ENCODE measurements around the gene FASN. TPM values are rescaled to one million over a fixed set of nuclear protein-coding genes. Genes with fewer than 3 reads are reported as not detected.

Gene FASN
- total RNA-seq, 4 donors from 2014 or later = 30.3 to 63.6 (median 44.8) TPM

- intact Hi-C loops (cut with DNase I) = no loop called here
- TF ChIP-seq EP300 (IDR thresholded peaks at IDR 0.05) = no peak
- TF ChIP-seq POLR2A (IDR thresholded peaks at IDR 0.05; ENCODE audit: low read depth) = no peak
- no peak for TF ChIP-seq POLR2AphosphoS5 (IDR thresholded peaks at IDR 0.05)
- TF ChIP-seq, protein P1, sequence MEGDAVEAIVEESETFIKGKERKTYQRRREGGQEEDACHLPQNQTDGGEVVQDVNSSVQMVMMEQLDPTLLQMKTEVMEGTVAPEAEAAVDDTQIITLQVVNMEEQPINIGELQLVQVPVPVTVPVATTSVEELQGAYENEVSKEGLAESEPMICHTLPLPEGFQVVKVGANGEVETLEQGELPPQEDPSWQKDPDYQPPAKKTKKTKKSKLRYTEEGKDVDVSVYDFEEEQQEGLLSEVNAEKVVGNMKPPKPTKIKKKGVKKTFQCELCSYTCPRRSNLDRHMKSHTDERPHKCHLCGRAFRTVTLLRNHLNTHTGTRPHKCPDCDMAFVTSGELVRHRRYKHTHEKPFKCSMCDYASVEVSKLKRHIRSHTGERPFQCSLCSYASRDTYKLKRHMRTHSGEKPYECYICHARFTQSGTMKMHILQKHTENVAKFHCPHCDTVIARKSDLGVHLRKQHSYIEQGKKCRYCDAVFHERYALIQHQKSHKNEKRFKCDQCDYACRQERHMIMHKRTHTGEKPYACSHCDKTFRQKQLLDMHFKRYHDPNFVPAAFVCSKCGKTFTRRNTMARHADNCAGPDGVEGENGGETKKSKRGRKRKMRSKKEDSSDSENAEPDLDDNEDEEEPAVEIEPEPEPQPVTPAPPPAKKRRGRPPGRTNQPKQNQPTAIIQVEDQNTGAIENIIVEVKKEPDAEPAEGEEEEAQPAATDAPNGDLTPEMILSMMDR (IDR thresholded peaks at IDR 0.05) = no peak
Observed at GRCh38 chr17:82060614-82061013, 37.4 kb downstream of the FASN start.

DNA sequence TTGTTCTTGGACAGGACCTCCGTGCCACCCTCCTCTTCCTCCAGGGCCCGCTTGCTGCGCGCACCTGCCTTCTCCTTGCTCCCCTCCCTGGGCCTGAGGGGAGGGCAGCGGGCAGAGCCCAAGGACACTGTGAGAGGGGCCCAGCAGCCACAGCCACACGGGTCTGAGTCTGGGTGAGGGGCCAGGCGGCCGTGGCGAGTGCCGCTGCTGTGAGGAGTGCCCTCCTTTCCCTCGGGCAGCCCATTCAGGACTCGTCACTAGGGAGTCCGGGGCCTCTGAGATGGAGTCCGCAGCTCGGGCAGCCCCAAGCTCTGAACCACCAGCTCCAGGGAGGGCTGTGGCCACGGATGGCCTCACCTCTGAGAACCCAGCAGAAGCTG is 38.0 kb downstream of the FASN start:
- 85% methylated on average over 12 of the region's 16 CpGs for WGBS
- intact Hi-C loops (cut with DNase I) = no loop called here

More at GRCh38 chr17:82060614-82061013, 37.4 kb downstream of the FASN start:
- H3K27me3 ChIP-seq = no peaks in the 10 kb centered on the region
- 93% methylated on average over 4 of the region's 14 CpGs for WGBS
- peaks cover 45 to 88% (median 85%) of the 10 kb centered on the region in 4 donors for H3K36me3 ChIP-seq
- no peak for DNase-seq (ENCODE audit: extremely low spot score)
- H3K9me3 ChIP-seq = no peaks in the 10 kb centered on the region
- H3K4me3 ChIP-seq = no peak overlapping the region
- peaks cover 15 to 25% (median 19%) of the 10 kb centered on the region in 4 donors for H3K4me1 ChIP-seq
- no peak overlapping the region for H3K27ac ChIP-seq (replicated peaks in 1 of 4)

DNA sequence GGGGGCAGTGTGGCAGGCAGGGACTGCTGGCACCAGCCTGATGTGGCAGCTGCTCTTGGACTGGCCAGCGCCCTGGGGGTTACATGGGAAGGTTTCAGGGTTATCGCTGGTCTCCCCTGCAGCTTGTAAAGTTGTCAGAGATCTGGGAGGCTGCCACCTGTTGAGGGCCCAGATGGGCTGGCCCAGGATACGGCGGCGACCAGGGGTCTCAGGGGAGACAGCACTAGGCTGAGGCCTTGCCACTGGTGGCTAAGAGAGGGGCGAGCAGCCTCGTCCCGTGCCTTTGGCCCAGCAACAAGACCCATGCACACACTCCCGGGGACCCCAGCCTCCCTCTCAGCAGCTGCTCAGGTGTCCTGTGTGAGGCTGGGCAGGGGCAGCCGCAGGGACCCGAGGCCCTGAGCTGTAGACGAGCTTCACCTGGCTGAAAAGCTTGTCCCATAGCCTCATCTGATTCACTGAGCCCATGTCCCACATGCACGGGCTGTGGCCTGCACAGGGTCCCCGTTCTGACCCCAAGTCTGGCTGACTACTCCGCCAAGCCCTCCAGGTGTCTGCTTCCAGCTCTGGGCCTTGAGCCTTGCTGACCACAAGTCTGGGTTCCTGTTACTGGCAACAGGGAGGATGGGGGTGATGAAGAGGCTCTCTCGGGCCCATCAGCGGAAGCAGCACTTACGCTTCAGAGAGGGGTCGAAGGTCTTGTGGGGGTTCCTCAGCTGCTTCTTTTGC is 38.6 kb downstream of the FASN start:
- no peak overlapping the region for H3K4me3 ChIP-seq
- no peak for DNase-seq (ENCODE audit: extremely low spot score)
- H3K9me3 ChIP-seq = no peaks in the 10 kb centered on the region
- no peaks in the 10 kb centered on the region for H3K27me3 ChIP-seq
- intact Hi-C loops (cut with DNase I) = no loop called here
- TF ChIP-seq, protein P1 (IDR thresholded peaks at IDR 0.05) = no peak
- TF ChIP-seq POLR2A (IDR thresholded peaks at IDR 0.05; ENCODE audit: low read depth) (no peak), EP300 (IDR thresholded peaks at IDR 0.05) (no peak), POLR2AphosphoS5 (IDR thresholded peaks at IDR 0.05) (no peak)
- H3K4me1 ChIP-seq = peaks cover 7 to 22% (median 13%) of the 10 kb centered on the region in 4 donors
- peaks cover 57 to 100% (median 96%) of the 10 kb centered on the region in 4 donors for H3K36me3 ChIP-seq
- H3K27ac ChIP-seq (replicated peaks in 1 of 4) = no peak overlapping the region
- WGBS = 70% methylated on average over 5 of the region's 19 CpGs

More for the DNA sequence above, 38.0 kb downstream of the FASN start:
- H3K4me3 ChIP-seq = no peak overlapping the region
- peaks cover 52 to 94% (median 91%) of the 10 kb centered on the region in 4 donors for H3K36me3 ChIP-seq
- H3K27me3 ChIP-seq = no peaks in the 10 kb centered on the region
- no peak for DNase-seq (ENCODE audit: extremely low spot score)
- H3K9me3 ChIP-seq = no peaks in the 10 kb centered on the region
- peaks cover 13 to 27% (median 18%) of the 10 kb centered on the region in 4 donors for H3K4me1 ChIP-seq
- no peak overlapping the region for H3K27ac ChIP-seq (replicated peaks in 1 of 4)
- TF ChIP-seq EP300 (IDR thresholded peaks at IDR 0.05) (no peak), POLR2A (IDR thresholded peaks at IDR 0.05; ENCODE audit: low read depth) (no peak), POLR2AphosphoS5 (IDR thresholded peaks at IDR 0.05) (no peak)
- TF ChIP-seq, protein P1 (IDR thresholded peaks at IDR 0.05) = no peak

- peaks cover 63 to 100% (median 99%) of the 10 kb centered on the region in 4 donors for H3K36me3 ChIP-seq
- no peaks in the 10 kb centered on the region for H3K27me3 ChIP-seq
- TF ChIP-seq POLR2A (IDR thresholded peaks at IDR 0.05; ENCODE audit: low read depth) (no peak), POLR2AphosphoS5 (IDR thresholded peaks at IDR 0.05) (no peak), EP300 (IDR thresholded peaks at IDR 0.05) (no peak)
- TF ChIP-seq, protein P1 (IDR thresholded peaks at IDR 0.05) = no peak
- DNase-seq (ENCODE audit: extremely low spot score) = no peak
- intact Hi-C loops (cut with DNase I) = no loop called here
- 52% methylated on average over 10 of the region's 10 CpGs for WGBS
- H3K4me1 ChIP-seq = peaks cover 1 to 22% (median 8%) of the 10 kb centered on the region in 4 donors
- H3K9me3 ChIP-seq = no peaks in the 10 kb centered on the region
- H3K27ac ChIP-seq (replicated peaks in 1 of 4) = no peak overlapping the region
- no peak overlapping the region for H3K4me3 ChIP-seq
Observed at GRCh38 chr17:82058855-82059249, 39.2 kb downstream of the FASN start.
